Lower leg skin (tissue), 3 donors: ENCODE results near the gene AHNAK2.

Experiments
- POLR2A ChIP-seq, 2 donors: fragments of 450-650 bp; IDR thresholded peaks; one replicate each; pipeline ENCODE4 v1.6.1; 2016 to 2017; ENCODE audit warnings: antibody characterized with exemption in 2 of 2, mild to moderate bottlenecking in 1 of 2, moderate library complexity in 1 of 2
- TF ChIP-seq, protein P1 (sequence below), 3 donors: fragments of 450-650 bp; IDR thresholded peaks; one replicate each; pipeline ENCODE4 v1.5.1; 2016; ENCODE audit warnings: antibody characterized with exemption in 3 of 3, mild to moderate bottlenecking in 3 of 3, moderate library complexity in 2 of 3

DNA sequence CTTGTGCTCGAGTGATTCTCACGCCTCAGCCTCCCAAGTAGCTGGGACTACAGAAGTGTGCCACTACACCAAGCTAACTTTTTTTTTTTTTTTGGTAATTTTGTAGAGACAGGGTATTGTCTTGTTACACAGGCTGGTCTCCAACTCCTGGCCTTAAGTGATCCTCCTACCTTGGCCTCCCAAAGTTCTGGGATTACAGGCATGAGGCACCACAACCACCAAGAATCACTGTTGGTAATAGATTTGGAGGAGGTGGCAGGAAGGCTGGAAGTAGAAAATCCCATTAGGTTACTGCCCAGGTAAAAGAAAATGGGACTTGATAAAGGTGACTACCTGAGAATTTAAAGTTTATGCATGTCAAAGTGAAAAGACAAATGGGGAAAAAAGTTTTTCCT lies 44.1 kb upstream of the AHNAK2 start:
- no peak for TF ChIP-seq POLR2A (IDR thresholded peaks at IDR 0.05)
- TF ChIP-seq, protein P1, sequence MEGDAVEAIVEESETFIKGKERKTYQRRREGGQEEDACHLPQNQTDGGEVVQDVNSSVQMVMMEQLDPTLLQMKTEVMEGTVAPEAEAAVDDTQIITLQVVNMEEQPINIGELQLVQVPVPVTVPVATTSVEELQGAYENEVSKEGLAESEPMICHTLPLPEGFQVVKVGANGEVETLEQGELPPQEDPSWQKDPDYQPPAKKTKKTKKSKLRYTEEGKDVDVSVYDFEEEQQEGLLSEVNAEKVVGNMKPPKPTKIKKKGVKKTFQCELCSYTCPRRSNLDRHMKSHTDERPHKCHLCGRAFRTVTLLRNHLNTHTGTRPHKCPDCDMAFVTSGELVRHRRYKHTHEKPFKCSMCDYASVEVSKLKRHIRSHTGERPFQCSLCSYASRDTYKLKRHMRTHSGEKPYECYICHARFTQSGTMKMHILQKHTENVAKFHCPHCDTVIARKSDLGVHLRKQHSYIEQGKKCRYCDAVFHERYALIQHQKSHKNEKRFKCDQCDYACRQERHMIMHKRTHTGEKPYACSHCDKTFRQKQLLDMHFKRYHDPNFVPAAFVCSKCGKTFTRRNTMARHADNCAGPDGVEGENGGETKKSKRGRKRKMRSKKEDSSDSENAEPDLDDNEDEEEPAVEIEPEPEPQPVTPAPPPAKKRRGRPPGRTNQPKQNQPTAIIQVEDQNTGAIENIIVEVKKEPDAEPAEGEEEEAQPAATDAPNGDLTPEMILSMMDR (IDR thresholded peaks at IDR 0.05) = no peak
